Measurements from ENCODE around the gene CCL17.
A peak's percentile ranks its signal among the peaks of the same experiment; 100 is the strongest.
"Not testable (repeated sequence)": the region's sequence is repeated elsewhere in the genome, so short reads cannot be mapped to it uniquely, and the experiment has no call there.

CCL17 gene

DNA sequence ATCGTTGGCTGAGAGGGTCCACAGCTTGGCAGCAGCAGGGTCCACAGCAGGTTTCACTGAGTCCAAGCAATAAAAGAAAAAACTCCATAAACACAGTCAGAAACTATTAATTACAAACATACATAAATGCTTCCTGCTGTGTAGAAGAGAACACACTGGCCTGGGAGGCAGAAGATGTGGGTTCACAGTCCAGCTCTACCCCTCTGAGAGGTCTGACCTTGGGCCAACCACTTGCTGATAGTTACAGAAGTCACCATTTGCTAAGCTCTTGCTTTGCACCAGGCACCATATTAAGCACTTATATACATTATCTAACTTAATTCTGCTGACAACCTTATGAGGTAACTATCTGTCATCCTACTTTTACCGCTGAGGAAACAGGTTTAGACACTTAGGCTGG is 27.9 kb downstream of the CCL17 start:
- no peak for DNase-seq (ENCODE audit: low read depth)

DNA sequence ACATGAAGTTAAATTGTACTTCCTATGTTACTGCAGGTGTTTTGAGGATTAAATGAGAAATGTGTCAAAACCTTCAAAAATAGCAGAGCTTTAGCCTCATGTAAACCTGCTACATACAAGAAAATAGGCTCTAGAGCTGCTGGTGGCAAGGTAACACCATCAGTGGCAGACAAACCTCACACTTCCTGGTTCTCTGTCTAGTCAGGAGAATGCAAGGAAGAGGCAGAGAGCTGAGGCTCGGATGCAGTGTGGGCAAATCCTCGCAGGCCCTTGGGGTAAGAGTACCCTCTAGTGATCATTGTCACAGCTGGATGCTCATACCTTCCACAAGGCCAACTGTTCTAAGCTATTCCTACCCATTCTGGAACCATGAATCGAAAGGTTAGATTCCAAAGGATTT is 28.4 kb downstream of the CCL17 start:
- no peak for DNase-seq (ENCODE audit: low read depth)

DNA sequence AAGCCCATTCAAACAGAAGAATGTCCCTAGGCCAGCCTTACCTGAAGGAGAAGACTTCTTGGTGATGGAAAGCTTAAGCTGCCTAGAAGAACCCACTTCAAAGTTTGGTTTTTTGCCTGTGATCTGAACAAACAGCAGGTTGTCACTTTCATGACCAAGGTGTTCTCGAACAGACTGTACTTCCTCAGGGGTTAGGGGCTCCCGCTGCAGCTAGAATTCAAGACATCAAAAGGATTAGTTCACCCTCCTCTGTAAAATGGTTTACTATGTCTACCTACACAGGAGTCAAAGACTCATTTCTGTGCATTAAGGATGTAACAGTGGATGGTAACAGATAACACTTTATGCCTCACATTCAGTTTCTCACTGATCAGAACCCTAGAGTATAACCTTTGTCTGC is 29.4 kb downstream of the CCL17 start:
- no peak for DNase-seq (ENCODE audit: low read depth)

DNA sequence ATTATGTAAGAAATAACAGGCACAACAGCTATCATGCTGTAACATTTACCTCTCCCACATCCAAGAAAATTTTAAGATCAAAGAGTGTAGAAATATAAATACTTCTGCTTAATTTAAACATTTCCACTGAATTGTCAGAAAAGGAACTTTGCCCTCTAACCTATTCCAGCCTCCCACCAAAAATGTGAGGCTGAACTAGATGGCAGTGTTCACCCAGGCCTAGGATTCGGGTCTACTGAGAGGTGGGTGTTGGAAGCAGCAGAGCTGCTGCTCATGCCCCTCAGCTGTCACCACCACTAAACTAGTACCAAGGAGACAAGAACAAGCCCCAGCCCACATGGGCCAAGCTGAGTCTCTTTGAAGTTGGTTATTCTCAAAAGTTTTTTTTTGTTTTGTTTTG is 31.3 kb downstream of the CCL17 start:
- DNase-seq (ENCODE audit: low read depth): no peak

DNA sequence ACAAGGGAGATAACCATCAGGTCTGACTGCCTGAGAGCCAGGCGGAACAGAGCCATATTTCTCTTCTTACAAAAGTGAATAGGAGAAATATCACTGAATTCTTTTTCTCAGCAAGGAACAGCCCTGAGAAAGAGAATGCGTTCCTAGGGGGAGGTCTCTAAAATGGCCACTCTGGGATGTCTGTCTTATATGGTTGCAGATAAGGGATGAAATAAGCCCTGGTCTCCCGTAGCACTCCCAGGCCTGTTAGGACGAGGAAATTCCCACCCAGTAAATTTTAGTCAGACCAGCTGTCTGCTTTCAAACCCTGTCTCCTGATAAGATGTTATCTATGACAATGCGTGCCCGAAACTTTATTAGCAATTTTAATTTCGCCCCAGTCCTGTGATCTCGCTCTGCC is 35.4 kb downstream of the CCL17 start:
- DNase-seq (ENCODE audit: low read depth): not testable (repeated sequence)

DNA sequence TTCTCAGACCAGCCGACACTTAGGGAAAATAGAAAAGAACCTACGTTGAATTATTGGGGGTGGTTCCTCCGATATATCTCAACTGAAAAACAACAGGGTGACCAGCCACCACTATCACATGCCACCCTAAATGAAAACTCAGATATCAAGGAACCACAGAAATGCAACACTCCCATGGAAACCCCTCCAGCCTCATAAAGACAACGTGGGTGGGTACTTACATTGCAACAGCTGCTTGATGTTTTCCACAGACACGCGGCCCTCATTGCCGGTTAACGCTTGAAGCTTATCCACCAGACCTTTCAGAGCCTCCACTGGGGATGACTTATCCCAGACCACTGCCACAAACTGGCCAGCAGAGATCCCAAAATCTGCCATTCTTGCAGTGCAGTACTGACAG is 36.0 kb downstream of the CCL17 start:
- not testable (repeated sequence) for DNase-seq (ENCODE audit: low read depth)

DNA sequence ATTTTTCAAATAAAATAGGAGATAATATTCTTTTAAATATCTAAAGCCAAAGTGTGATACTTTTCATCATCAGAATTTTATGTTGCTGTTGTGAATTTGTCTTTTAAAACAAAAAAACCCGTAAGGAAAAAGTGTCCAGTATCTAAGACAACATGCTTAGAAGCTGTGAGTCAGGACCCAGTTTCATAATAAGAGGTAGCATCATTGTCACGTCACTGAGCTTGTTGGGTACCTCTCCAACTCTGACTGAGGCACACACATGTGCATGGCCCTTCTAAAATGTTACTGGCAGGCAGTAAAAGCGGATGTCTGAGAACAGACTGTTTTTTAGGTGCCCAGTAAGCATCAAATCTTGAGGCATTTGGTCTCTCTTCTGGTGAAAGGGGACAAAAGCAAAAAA is 40.1 kb downstream of the CCL17 start:
- peak; percentile 60 for DNase-seq (ENCODE audit: low read depth)

DNA sequence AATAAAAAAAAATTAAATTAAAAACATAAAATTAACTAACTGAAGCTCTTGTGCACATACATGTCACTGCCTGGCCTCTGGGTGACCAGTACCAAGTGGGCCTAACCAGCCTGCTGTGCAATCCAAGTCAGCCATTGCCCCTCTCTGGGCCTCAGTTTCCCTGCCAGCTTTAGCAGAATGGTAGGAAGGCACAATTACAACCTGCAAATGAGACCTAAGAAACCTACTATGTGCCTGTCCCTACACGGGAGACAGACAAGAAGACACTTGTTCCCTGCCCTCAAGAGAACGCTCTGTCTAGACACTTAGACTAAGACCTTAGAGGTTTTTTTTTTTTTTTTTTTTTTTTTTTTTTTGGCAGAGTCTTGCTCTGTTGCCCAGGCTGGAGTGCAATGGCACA is 40.9 kb downstream of the CCL17 start:
- no peak for DNase-seq (ENCODE audit: low read depth)

DNA sequence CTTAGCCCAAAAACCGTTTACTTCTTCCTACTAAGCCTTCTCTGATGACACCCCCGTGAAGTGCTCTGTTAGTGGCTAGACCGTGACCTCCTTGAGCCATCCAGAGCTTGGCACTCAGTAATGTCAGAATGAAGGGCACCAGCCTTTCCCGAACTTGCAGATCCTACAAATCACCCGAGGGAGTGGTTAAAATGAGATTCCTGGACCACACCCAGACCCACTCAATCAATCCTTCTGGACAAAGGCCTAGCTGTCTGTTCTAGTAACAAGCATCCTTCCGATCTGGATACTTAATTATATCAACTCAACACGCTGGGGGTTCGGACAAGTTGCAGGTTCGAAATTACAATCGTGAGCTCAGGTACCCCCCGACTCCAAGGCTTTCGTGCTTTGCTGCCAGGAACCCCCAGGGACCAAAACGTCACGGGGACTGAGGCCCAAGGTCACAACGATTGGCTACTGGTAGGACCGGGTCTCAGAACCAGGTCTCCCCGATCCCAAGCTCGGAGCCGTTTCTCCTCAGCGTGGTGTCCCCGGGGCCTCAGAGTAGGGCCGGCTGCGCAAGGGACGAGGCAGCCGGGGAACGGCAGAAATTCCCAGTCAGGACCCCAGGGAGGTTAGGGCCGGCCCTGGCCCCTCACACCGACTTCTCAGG is 42.1 kb downstream of the CCL17 start:
- peak; percentile 18 for DNase-seq (ENCODE audit: low read depth)

DNA sequence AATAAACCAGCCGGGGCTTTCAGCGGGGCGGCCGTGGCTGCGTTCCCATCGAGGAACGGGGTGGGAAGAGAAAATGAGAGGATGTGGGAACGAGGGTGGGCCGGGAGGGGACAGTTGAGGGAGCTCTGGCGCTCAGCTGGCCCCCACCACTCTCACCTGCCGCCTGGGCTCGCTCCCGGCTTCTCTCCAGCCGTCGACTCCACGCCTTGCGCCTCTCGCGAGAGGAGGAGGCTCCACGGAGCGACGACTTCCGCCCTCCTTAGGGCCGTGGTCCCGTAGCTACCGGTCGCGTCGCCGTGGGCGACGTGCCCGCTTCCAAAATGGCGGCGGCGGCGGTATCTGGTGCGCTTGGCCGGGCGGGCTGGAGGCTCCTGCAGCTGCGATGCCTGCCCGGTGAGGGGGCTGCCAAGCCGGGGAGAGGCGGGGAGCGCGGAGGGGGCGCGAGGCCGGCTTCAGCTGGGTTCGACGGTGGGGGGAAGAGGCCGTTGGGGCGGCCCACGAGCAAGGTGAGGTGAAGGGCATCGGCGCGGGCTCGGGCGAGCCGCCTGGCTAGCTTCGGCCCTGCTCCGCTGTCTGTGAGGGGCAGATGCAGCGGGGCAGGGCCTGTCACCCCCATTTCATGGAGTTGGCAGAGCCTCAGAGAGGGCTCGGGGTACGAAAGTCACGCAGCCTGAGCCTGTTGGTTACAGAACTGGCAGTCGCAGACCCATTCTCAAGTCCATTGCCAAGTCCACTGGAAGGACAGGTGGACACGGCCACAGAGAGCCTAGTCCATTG is 42.8 kb downstream of the CCL17 start, which contains the start of the genes CIAPIN1 and COQ9:
Gene CIAPIN1, minus strand, starts transcription at position 200 of the 777 bp plus-strand sequence. CDS start 6,457 bp downstream, outside the sequence.
Gene COQ9, plus strand, starts transcription at position 294 of the 777 bp plus-strand sequence. Its CDS starts 27 bp downstream, at position 321.
- peak; percentile 92 for DNase-seq (ENCODE audit: low read depth)

DNA sequence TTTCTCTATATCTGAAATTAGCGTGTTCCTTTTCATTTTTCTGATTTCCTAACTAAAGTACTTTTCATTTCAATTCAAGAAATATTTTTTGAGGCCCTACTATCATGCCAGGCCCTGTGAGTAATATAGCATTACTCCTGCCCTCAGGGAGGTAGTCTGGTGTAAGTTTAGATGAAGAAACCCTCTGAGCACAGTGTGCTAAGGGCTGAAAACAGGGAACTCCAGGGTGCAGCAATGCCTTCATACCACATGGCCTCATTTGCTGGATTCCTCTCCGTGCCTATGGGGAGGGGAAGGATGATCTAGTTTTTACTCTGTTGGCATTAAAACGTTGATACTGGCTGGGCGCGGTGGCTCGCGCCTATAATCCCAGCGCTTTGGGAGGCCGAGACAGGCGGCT is 47.5 kb downstream of the CCL17 start:
- no peak for DNase-seq (ENCODE audit: low read depth)

DNA sequence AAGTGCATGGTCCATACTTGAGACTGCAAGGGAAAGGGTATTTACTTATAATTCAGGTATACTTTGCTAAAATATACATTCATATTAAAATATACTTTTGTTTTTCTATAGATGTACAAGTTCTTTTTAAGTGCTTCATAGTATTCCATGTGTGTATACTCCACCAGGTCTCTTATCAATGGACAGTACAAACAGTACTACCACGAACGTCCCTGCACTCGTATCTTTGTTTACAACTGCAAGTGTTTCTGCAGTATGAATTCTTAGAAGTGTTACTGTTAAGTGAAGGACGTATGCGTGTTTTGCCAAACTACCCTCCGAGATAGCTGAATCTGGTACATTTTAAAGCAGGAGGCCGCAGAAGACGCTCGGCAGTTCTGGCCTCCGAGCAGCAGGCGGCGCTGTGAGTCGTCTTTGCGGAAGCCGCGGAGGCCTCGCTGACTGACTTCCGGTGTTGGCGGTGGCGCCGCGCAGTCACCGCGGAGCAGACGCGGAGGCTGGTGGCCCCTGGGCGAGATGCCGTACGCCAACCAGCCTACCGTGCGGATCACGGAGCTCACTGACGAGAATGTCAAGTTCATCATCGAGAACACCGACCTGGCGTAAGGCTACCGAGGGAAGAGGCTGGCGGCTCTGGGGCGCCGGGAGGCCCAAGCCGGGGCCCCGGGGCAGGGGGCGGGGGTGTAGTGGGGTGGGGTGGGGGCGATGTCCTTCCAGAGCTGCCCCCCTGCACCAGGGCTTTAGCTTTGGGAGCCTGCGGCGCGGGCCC is 57.8 kb downstream of the CCL17 start, which contains the start of gene POLR2C:
Gene POLR2C, plus strand, starts transcription at position 471 of the 769 bp plus-strand sequence. Its CDS starts 46 bp downstream, at position 517.
- DNase-seq (ENCODE audit: low read depth): peak; percentile 83

DNA sequence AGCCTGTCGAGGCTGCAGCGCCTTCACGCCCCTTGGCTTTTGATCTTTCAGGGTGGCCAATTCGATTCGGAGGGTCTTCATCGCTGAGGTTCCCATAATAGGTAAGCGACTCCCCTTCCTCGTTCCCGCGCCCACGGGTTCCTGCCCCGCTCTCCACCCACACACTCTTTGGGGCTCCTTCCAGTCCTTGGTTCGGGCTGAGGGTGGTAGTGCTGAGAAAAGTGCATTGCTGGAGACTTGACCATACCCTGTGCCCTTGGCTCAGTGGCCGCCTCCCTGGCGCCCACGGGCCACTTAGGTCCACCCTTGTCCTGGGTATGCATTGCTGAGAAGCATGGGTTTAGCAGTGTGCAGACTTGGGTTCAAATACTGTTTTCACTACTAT is 58.4 kb downstream of the CCL17 start:
- DNase-seq (ENCODE audit: low read depth): no peak

DNA sequence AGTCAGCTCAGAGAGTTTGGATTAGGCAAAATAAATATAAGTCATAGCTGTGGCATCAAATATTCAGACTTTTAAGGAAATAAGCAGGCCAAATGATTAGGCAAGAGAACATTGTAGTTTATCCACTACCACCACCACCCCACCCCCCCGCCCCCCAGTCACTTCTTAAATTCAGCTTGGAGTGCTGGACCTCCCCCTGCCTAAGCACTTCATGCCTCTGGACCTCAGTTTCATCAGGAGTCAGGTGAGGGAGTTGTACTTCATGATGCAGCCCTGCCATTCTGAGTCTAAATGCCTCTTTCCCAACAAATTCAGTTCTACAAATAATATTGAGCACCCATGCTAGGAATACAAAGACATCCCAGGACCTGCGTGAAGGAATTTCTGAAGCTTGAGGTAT is 60.0 kb downstream of the CCL17 start:
- no peak for DNase-seq (ENCODE audit: low read depth)
